GM10266 (cell line): ENCODE results near the gene RPS3.

Experiments
- DNase-seq: peaks from one replicate; pipeline ENCODE4 v3.0.0; 2012; ENCODE audit errors: extremely low spot score
- CTCF ChIP-seq: IDR thresholded peaks from 2 replicates; pipeline ENCODE4 v1.5.1; 2012; ENCODE audit warnings: mild to moderate bottlenecking, low read depth; ENCODE audit not compliant: control insufficient read depth, insufficient read depth; ENCODE audit errors: missing control alignments

Gene RPS3

GRCh38 chr11:75454987-75455386 is 55.7 kb downstream of the RPS3 start:
- TF ChIP-seq CTCF = no peak
- DNase-seq = no peak
